Endothelial cell of umbilical vein (primary cell): Measurements from ENCODE around the gene OPCML. TPM values are rescaled to one million over a fixed set of nuclear protein-coding genes. Genes with fewer than 3 reads are reported as not detected.

Experiments
- BruUV-seq: library from RNA; stranded (reverse); fragments of 400-500 nt; replicated peaks from 2 replicates; lab custom pipeline; 2021; lab: Mats Ljungman, UMichigan
- CTCF ChIA-PET: fragments of 300-600, 350-600 bp; sonication (Branson Sonifier 250); formaldehyde crosslinking; loops from one replicate; lab custom pipeline; 2021; ENCODE audit warnings: antibody characterized with exemption, inconsistent platforms; lab: Charles Lee
- POLR2A ChIA-PET: fragments of 300-600, 350-600 bp; sonication (Branson Sonifier 250); formaldehyde crosslinking; loops from one replicate; lab custom pipeline; 2021; ENCODE audit warnings: antibody characterized with exemption, inconsistent platforms; lab: Charles Lee
- DNase-seq: peaks from one replicate; pipeline ENCODE4 v3.0.0-alpha.2; 2011; ENCODE audit warnings: low read depth, low spot score
- FAIRE-seq: peaks from 2 replicates; lab custom pipeline; 2011; peaks lifted over from hg19 to GRCh38; lab: Jason Lieb, UNC
- H2AFZ ChIP-seq: 2 replicates; pipeline ENCODE4 v1.6.0; 2012; ENCODE audit warnings: low read depth, low read length, control low read depth, inconsistent platforms
- H3K27ac ChIP-seq: 2 replicates; pipeline ENCODE4 v1.5.1; 2011; ENCODE audit warnings: low read depth, mild to moderate bottlenecking, control low read depth, low read length, moderate library complexity; ENCODE audit not compliant: insufficient read depth
- H3K27me3 ChIP-seq, 2 experiments: 2 replicates each; pipeline versions ENCODE4 v1.6.0 to v1.6.1; 2011; ENCODE audit warnings: low read length in 2 of 2, mixed read lengths in 1 of 2; ENCODE audit not compliant: control insufficient read depth in 2 of 2, insufficient read depth in 2 of 2
- H3K36me3 ChIP-seq, 2 experiments: 2 replicates in 1 of 2; 3 replicates in 1 of 2; pipeline ENCODE4 v1.5.1; 2011; ENCODE audit warnings: low read length in 2 of 2, mild to moderate bottlenecking in 1 of 2, moderate library complexity in 1 of 2; ENCODE audit not compliant: control insufficient read depth in 2 of 2, insufficient read depth in 2 of 2; ENCODE audit errors: extremely low read depth in 1 of 2
- H3K4me1 ChIP-seq: 3 replicates; pipeline ENCODE4 v1.5.1; 2011; ENCODE audit warnings: mild to moderate bottlenecking, low read length; ENCODE audit not compliant: control insufficient read depth, insufficient read depth; ENCODE audit errors: extremely low read depth
- H3K4me2 ChIP-seq: 2 replicates; pipeline ENCODE4 v1.6.1; 2011; ENCODE audit warnings: low read length, control low read depth, mixed read lengths; ENCODE audit not compliant: insufficient read depth
- H3K4me3 ChIP-seq, 3 experiments: fragments of 200-600 bp in 1 of 3; sonication (generic), shearing (Covaris generic) in 1 of 3; replicated peaks in 1 of 3; 2 replicates each; pipeline ENCODE4 v1.5.1; 2011 to 2016; ENCODE audit warnings: control low read depth in 3 of 3, low read length in 3 of 3, mild to moderate bottlenecking in 2 of 3, inconsistent platforms in 1 of 3, low read depth in 1 of 3, moderate library complexity in 1 of 3; ENCODE audit not compliant: insufficient read depth in 1 of 3
- H3K79me2 ChIP-seq: 2 replicates; pipeline ENCODE4 v1.6.0; 2012; ENCODE audit warnings: low read length, inconsistent platforms; ENCODE audit not compliant: control insufficient read depth, insufficient read depth
- H3K9ac ChIP-seq: replicated peaks from 2 replicates; pipeline ENCODE3; 2011; ENCODE audit warnings: low read length, control low read depth; ENCODE audit not compliant: insufficient read depth; ENCODE audit errors: extremely low read depth
- H3K9me1 ChIP-seq: replicated peaks from 3 replicates; pipeline ENCODE4 v1.6.0; 2011; ENCODE audit warnings: mild to moderate bottlenecking, low read length; ENCODE audit not compliant: control insufficient read depth, insufficient read depth; ENCODE audit errors: extremely low read depth
- H3K9me3 ChIP-seq: replicated peaks from 2 replicates; pipeline ENCODE4 v1.5.1; 2012; ENCODE audit warnings: low read length, inconsistent platforms; ENCODE audit not compliant: control insufficient read depth, insufficient read depth
- H4K20me1 ChIP-seq: replicated peaks from 2 replicates; pipeline ENCODE3; 2011; ENCODE audit warnings: mild to moderate bottlenecking, low read length; ENCODE audit not compliant: control insufficient read depth, insufficient read depth; ENCODE audit errors: extremely low read depth
- EZH2 ChIP-seq: IDR thresholded peaks from 2 replicates; pipeline ENCODE4 v1.6.1; 2012; ENCODE audit warnings: borderline replicate concordance, low read depth, mild to moderate bottlenecking, moderate library complexity, low read length, inconsistent platforms; ENCODE audit not compliant: severe bottlenecking
- FOS ChIP-seq: IDR thresholded peaks from 2 replicates; pipeline ENCODE4 v1.6.1; 2011; ENCODE audit warnings: mild to moderate bottlenecking, low read length, moderate library complexity, borderline replicate concordance; ENCODE audit not compliant: insufficient read depth
- GATA2 ChIP-seq: IDR thresholded peaks from 2 replicates; pipeline ENCODE4 v1.7.0; 2011; ENCODE audit warnings: low read depth, mild to moderate bottlenecking, moderate library complexity, mixed read lengths, low read length; ENCODE audit not compliant: insufficient read length, insufficient read depth
- JUN ChIP-seq: IDR thresholded peaks from 2 replicates; pipeline ENCODE4 v1.6.1; 2011; ENCODE audit warnings: borderline replicate concordance, low read depth; ENCODE audit not compliant: insufficient read length, insufficient read depth
- MYC ChIP-seq: IDR thresholded peaks from one replicate; pipeline ENCODE4 v1.6.1; 2011; ENCODE audit warnings: mild to moderate bottlenecking, low read depth, low read length
- POLR2A ChIP-seq: IDR thresholded peaks from 2 replicates; pipeline ENCODE4 v1.6.1; 2012; ENCODE audit warnings: low read depth, mild to moderate bottlenecking, control low read depth, low read length
- POLR2AphosphoS5 ChIP-seq: IDR thresholded peaks from 2 replicates; pipeline ENCODE4 v1.6.1; 2012; ENCODE audit warnings: low read depth, mild to moderate bottlenecking, control low read depth, low read length, moderate library complexity; ENCODE audit not compliant: insufficient read depth
- dilution Hi-C: fragments of 300-500 bp; cut with MboI; formaldehyde crosslinking; loops from one replicate; pipeline ENCODE4 v1.15.0; 2019; ENCODE audit warnings: low sequenced_read_pairs; ENCODE audit not compliant: extremely low pct_ligation_motif_present
- intact Hi-C: fragments of 100-400 bp; cut with micrococcal nuclease; formaldehyde crosslinking; loops from one replicate; pipeline ENCODE4 v1.10.0; 2022
- polyA plus RNA-seq, 4 experiments: library from polyadenylated mRNA; depleted of rRNA in 3 of 4; stranded (reverse) in 3 of 4; unstranded in 1 of 4; fragments of >200 nt; gene quantifications; 2 replicates each; pipeline versions ENCODE4 v1.2.1 to v1.2.3, GENCODE V29; 2011 to 2012; ENCODE audit warnings: missing spikeins in 1 of 4
- total RNA-seq: library from RNA; stranded (reverse); gene quantifications from 2 replicates; pipeline ENCODE4 v1.2.3, GENCODE V29; 2021
- TF ChIP-seq, protein P1 (sequence below), 2 donors: IDR thresholded peaks; 1 replicate in 1 of 2; 2 replicates in 1 of 2; pipeline ENCODE4 v1.5.1; 2011; ENCODE audit warnings: low read length in 2 of 2, mild to moderate bottlenecking in 2 of 2, moderate library complexity in 2 of 2, control low read depth in 1 of 2, inconsistent platforms in 1 of 2, low read depth in 1 of 2; ENCODE audit not compliant: insufficient read depth in 1 of 2; ENCODE audit errors: extremely low read depth in 1 of 2
- TF ChIP-seq, protein P2 (sequence below): IDR thresholded peaks from 2 replicates; pipeline ENCODE4 v1.6.1; 2011; ENCODE audit not compliant: insufficient read depth, insufficient read length

Gene OPCML
- total and polyA plus RNA-seq, 2 donors (not counting 3 experiments of a cell fraction or from before 2014, with no cell fraction given): not detected

DNA sequence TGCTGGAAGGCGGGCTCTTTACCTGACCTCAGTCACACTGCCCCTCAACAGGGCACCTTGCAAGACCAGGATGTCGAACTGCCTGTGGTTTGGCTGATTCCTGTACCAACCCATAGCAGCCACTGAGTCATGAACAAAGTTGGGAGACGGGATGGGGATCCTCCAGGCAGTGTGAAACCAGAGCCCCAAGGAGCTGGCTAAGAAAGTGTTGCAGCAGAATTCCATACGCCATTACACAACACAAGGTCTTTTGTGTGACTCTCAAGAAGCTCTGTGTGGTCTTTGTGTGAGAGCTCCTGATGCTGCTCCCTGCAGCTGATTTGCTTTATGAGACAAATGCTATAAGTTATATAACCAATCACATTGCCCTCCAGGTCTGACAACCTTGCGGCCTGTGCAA lies 617.7 kb downstream of the OPCML start:
- H3K9me3 ChIP-seq: no peaks in the 10 kb centered on the region
- TF ChIP-seq FOS (no peak), EZH2 (no peak), MYC (no peak), POLR2A (no peak), POLR2AphosphoS5 (no peak), JUN (no peak), GATA2 (no peak)
- TF ChIP-seq, protein P1, sequence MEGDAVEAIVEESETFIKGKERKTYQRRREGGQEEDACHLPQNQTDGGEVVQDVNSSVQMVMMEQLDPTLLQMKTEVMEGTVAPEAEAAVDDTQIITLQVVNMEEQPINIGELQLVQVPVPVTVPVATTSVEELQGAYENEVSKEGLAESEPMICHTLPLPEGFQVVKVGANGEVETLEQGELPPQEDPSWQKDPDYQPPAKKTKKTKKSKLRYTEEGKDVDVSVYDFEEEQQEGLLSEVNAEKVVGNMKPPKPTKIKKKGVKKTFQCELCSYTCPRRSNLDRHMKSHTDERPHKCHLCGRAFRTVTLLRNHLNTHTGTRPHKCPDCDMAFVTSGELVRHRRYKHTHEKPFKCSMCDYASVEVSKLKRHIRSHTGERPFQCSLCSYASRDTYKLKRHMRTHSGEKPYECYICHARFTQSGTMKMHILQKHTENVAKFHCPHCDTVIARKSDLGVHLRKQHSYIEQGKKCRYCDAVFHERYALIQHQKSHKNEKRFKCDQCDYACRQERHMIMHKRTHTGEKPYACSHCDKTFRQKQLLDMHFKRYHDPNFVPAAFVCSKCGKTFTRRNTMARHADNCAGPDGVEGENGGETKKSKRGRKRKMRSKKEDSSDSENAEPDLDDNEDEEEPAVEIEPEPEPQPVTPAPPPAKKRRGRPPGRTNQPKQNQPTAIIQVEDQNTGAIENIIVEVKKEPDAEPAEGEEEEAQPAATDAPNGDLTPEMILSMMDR (IDR thresholded peaks at IDR 0.05; ENCODE audit: extremely low read depth in 1 of 2, insufficient read depth in 1 of 2, low read depth in 1 of 2, low read length in 2 of 2): no peak
- TF ChIP-seq, protein P2, sequence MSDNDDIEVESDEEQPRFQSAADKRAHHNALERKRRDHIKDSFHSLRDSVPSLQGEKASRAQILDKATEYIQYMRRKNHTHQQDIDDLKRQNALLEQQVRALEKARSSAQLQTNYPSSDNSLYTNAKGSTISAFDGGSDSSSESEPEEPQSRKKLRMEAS: no peak
- H4K20me1 ChIP-seq: no peaks in the 10 kb centered on the region
- H3K36me3 ChIP-seq: no peaks in the 10 kb centered on the region
- DNase-seq: no peak
- FAIRE-seq: no peak
- no peak overlapping the region for H3K27ac ChIP-seq
- no peak overlapping the region for H3K9ac ChIP-seq
- H3K4me2 ChIP-seq: no peak overlapping the region
- no peaks in the 10 kb centered on the region for H3K79me2 ChIP-seq
- H2AFZ ChIP-seq: no peak overlapping the region
- no peaks in the 10 kb centered on the region for H3K4me1 ChIP-seq
- no peaks in the 10 kb centered on the region for H3K9me1 ChIP-seq
- ChIA-PET POLR2A (no interaction called here), CTCF (no interaction called here)
- no peak overlapping the region for H3K4me3 ChIP-seq
- dilution Hi-C loops: no loop called here
- BruUV-seq: no TSS peak
- intact Hi-C loops: no loop called here
- H3K27me3 ChIP-seq: no peaks in the 10 kb centered on the region
